Iris pigment epithelial cell (primary cell): ENCODE results near the gene TMEM59.
A peak's percentile ranks its signal among the peaks of the same experiment; 100 is the strongest.
"Not testable (repeated sequence)": the region's sequence is repeated elsewhere in the genome, so short reads cannot be mapped to it uniquely, and the experiment has no call there.

ENCODE experiments used
- DNase-seq: peaks from one replicate; pipeline ENCODE4 v3.0.0-alpha.2; 2011; ENCODE audit warnings: low read depth

TMEM59 gene, protein sequence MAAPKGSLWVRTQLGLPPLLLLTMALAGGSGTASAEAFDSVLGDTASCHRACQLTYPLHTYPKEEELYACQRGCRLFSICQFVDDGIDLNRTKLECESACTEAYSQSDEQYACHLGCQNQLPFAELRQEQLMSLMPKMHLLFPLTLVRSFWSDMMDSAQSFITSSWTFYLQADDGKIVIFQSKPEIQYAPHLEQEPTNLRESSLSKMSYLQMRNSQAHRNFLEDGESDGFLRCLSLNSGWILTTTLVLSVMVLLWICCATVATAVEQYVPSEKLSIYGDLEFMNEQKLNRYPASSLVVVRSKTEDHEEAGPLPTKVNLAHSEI

DNA sequence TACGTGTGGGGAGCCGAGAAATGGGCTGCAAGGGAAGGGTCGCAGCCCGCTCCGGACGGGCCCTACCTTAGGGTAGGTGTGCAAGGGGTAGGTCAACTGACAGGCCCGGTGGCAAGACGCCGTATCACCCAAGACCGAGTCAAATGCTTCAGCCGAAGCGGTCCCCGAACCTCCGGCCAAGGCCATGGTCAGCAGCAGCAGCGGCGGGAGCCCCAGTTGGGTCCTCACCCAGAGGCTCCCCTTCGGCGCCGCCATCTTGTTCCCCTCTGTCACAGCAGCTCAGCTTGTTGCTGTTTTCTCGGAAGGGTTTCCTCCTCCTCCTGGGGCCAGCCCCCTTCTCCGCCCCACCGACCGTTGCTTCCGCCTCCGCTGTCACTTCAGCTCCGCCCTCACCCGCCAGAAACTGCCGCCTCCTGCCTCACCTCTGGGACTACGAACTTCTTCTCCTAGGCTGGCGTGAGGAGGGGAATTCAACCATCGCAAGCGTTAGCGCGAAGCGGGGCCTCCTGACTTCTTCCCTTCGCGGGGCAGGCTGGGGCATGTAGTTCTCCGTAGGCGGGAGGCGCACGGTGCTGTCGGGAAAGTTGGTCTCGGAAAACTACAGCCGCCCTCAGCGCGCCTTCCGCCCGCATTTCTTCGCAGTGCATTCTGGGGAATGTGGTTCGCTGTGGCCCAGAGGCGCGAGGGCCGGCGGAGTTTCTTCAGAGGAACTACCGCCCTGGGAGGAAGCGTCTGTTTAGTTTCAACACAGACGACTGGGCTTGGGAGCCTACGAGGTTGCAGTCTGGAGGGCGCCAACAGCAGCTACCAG lies at the start of gene TMEM59, which contains the start of gene TCEANC2:
Gene TMEM59 (minus strand): TSS at position 271 of the 811 bp plus-strand sequence. CDS start 16 bp downstream, at position 255.
Gene TCEANC2 (plus strand): TSS at position 675 of the 811 bp plus-strand sequence. CDS start 815 bp downstream, outside the sequence.
- DNase-seq: peak; percentile 100

- DNase-seq: no peak
Observed at GRCh38 chr1:54100500-54100899, 47.5 kb upstream of the TMEM59 start.

DNA sequence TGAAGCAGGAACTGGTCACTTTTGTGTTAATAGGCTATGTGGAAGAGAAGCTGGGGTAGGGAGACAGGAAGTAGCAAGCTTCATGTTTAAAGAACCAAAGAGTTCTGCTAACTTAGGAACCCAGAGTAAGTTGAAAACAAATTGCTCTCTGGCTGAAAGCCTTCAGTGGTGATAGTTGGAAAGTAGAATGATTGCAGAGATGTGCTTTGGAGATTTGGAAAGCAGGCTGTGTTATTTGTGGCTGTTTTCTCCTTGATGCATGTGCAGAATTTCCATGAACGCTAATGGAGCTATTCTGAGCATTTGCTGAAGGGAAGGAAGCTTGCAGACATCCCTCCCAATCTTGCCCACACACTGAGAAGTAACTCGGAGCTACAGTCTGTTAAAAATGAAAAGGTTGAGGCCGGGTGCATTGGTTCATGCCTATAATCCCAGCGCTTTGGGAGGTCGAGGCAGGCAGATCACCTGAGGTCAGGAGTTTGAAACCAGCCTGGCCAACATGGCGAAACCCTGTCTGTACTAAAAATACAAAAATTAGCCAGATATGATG lies 46.1 kb upstream of the TMEM59 start:
- no peak for DNase-seq

DNA sequence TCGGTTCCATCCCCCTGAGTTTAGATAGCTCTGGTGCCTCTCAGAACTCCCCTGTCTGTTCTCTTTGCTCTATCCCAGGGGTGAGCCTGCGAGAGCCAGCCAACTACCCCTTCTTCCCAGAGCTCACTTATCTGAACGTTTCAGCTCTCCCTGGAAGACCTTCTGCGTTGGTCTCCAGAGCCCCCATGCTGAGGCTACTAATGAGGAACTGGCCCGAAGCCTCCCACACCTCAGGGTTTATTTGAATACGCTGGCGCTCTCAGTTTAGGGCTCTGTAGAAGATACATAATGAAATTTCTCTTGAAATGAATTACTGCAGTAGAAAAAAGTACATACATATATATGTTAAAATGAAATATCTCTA lies 43.9 kb upstream of the TMEM59 start:
- DNase-seq: no peak

- no peak for DNase-seq
Observed at GRCh38 chr1:54096227-54096876, 43.3 kb upstream of the TMEM59 start.

DNA sequence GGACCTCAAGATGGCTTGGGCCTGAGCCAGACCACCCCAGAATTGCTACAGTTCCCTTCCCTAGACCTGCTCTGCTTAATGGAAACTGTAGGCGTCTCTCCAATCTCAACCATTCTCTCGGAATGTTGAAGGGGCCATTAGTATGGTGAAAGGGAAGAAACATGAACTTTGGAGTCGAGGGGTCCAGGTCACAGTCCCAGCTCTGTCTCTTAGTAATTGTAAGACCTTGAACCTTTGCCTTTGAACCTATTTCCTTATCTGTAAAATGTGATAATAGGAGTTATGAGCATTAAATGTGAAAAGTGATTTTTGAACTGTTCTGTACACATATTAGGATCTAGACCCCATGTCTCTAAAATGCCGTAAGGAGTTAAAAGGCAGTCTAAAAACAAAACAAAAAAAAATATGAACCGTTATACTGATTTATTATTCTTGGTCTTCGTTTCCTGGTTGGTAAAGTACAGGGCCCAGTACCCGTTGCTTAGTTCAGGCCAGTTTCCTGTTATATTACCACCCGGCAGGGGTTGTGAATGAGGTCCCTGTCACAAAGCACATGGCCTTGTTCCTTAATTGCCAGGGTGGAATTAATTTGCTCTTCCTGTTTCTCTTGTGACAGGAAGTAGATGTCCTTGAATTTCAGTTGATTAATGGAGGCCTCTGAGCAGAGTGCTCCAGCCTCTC lies 42.7 kb upstream of the TMEM59 start:
- DNase-seq: no peak

- not testable (repeated sequence) for DNase-seq
Observed at GRCh38 chr1:54094730-54095105, 41.7 kb upstream of the TMEM59 start.

DNA sequence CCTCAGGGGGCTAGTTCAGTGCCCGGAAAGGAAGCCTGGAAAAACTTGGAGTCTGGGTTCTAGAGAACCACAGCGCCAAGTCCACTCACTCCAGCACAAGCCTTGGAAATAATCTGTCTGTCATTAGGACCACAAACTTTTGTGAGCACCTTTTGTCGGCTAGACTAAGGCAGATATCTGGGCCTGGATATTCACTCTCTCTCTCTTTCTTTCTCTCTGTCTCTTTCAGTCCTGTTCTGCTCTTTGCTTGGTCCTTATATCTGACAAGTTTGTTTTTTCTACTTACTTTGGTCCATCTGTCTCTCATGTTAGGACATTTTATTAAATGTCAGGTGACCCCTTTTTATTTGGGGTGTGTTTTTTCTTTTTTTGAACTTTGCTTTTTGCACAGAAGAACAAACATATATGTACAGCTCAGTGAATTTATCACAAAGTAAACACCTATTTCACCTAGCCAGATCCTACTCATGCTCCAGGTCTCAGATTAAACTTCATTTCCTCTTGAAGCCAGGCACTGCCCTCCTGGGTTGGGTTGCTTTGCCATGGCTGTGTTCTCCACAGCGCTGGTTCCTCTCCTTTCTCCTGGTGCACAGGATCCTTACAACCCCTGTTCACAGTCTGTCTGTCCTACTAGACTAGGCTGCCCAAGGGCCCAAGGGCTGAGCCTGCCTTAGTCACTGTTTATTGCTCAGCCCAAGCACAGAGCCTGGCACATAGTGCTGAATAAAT lies 41.2 kb upstream of the TMEM59 start:
- DNase-seq: no peak

DNA sequence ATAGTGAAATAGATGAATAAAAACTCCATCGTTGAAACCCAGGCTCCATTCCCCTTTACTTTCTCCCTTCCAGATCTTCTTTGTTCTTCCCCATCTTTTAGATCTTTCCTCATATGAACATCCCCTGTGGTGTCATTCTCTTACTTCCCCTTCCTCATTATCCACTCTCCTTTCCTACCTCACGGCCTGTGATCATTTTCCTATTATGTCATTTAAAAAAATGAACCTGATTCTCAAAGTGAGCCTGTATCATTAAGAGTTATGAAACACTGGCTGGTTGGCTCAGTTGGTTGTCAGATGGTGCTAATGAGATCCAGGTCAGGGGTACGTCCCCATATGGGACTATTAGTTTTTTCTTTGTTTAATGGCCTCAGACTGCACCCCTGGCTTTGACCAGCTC lies 38.7 kb upstream of the TMEM59 start:
- DNase-seq: no peak

DNA sequence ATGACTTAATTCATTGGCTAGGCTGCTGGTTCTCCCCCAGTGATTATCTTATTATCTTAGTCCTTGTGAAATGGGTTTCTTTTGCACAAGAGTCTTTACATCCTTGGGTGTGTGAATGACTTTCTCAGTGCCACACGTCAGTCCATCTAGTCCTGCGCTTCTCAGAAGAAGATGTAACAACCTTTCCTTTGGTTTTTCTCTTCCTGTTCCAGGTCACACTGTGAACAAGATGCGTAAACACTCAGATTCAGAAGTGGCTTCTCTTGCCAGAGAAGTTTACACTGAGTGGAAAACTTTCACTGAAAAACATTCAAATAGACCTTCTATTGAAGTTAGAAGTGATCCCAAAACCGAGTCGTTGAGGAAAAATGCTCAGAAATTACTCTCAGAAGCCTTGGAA lies 35.4 kb upstream of the TMEM59 start:
- no peak for DNase-seq

DNA sequence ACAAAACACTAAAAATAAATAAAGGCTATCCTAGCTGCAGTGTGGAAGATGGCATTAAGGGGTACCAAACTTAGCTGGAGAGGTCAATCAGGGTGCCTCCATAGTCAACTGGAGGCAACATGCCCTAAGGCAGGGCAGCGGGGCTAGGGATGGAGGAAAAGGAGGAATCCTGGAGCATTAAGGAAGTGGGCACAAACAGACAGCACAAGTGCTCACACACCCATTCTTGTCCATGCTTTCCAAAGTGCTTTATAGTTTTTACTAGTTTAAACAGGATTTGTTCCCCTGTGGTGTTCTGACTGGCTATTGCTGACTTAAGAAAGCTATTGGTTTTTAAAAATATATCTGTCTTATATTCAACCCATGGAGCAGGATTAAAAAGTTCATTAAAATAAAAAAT lies 33.8 kb upstream of the TMEM59 start:
- no peak for DNase-seq

DNA sequence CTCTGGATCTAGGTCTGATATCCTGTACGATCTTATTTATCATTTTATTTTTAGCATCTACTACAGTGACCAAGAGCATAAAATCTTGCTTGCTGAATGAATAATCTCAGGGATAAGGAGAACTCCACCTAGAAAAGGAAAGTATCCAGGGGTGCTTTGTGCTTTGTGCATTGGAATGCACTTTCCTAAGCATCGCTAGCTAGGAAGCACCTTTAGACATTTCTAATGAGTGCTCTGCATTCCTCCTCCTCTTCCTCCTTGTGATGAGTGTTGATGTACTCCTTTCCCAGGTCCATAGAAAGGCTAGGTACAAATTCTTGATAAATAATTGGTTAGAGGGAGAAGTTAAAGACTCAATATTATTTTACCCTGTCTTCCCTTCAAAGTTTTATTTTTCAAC lies 31.8 kb upstream of the TMEM59 start:
- DNase-seq: no peak

- peak; percentile 77 for DNase-seq
Observed at GRCh38 chr1:54081306-54082270, 28.6 kb upstream of the TMEM59 start.

DNA sequence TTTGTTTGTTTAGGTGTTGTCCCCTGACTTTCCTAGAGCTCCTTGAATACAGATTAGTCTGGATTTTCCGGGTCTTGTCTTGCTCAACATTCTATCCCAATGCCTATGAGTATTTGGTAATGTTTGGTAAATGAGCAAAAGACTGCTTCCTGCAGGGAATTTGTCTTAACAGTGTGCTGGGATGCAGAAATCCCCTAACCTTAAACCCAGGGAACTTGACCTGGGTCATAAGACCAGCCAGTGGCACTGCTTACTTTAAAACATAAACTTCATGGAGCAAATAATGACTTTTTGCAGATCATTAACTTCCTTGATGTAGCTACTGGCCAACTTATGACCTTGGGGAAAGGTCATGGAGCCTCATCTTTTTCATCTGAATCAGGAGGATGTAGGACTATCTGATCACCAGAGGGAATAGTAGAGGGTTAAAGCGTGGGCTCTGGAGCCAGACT lies 27.6 kb upstream of the TMEM59 start:
- no peak for DNase-seq

DNA sequence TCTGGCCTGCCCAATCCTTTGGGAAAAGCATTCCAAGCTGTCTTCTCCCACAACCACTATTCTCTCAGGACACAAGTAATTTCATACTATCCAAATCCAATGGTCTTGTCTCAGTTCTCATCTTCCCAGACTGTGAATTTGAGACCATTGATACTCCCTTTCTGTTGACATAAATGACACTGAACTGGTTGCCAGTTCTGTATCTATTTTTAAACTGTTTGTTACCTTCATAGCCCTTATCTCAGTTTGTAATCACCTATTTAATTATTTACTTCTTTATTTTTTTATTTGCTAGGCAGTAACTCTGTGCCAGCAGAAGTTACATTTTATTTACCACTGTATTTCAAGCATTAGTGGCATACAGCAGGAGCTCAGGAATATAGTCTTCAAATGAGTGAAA lies 24.4 kb upstream of the TMEM59 start:
- DNase-seq: no peak

GRCh38 chr1:54070171-54070837 lies 17.3 kb upstream of the TMEM59 start:
- peak; percentile 55 for DNase-seq

DNA sequence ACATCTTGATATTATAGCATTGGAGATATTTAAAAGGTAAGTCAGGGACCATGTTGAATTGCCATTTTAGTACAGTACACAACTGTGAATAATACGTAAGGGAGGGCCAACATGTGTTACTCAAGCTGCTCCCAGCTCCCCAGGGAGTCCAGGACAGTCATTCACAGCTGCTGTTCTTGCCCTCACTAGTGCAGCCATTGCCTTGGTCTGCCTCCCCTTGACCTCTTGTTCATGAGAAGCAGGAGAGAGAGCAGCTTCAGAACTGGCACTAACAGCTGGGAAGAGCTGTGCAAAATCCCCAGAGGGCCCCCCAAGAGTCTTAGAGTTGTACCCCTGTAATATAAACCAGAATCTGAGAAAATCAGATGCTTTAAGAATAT lies 16.8 kb upstream of the TMEM59 start:
- peak; percentile 8 for DNase-seq

- DNase-seq: peak; percentile 18
Observed at GRCh38 chr1:54064299-54064698, 11.3 kb upstream of the TMEM59 start.

DNA sequence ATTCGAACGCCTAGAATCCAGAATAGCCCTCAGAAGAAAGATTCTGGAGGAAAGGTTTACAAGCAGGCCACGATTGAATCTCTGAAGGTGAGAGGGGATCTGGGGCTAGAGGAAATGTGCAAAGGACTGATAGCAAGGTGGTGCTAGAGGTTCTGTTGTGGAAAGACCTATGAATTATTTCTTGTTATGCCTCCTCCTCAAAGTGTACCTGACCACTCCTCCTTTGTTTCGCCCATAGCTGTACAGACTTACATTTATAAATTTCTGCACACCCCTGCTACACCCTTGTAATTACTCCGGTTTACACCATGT lies 1.4 kb upstream of the TMEM59 start:
- DNase-seq: no peak
